GM21786 (cell line): ENCODE results near the gene ACAT2.
"Not testable (repeated sequence)": the region's sequence is repeated elsewhere in the genome, so short reads cannot be mapped to it uniquely, and the experiment has no call there.

Experiments used
- ATAC-seq: cut with Tn5 transposase; IDR thresholded peaks from one replicate; pipeline ENCODE4 v1.9.1; 2021; ENCODE audit not compliant: unreplicated experiment

The ACAT2 gene

GRCh38 chr6:159761873-159762680 lies at the start of gene ACAT2:
ACAT2 (plus strand) TSS chr6:159762045; CDS start chr6:159762088, 43 bp downstream.
- ATAC-seq: peak; percentile 98

DNA sequence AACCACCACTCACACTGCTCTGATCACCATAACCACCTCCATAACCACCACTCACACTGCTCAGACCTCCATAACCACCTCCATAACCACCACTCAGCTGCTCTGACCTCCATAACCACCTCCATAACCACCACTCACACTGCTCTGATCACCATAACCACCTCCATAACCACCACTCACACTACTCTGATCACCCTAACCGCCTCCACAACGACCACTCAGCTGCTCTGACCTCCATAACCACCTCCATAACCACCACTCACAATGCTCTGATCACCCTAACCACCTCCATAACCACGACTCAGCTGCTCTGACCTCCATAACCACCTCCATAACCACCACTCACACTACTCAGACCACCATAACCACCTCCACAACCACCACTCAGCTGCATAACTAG lies 49.5 kb upstream of the ACAT2 start:
- ATAC-seq: not testable (repeated sequence)

- no peak for ATAC-seq
Measured at GRCh38 chr6:159713984-159714383, 47.9 kb upstream of the ACAT2 start.

GRCh38 chr6:159714404-159714803 lies 47.4 kb upstream of the ACAT2 start:
- no peak for ATAC-seq

GRCh38 chr6:159715166-159715565 lies 46.7 kb upstream of the ACAT2 start:
- ATAC-seq: no peak

DNA sequence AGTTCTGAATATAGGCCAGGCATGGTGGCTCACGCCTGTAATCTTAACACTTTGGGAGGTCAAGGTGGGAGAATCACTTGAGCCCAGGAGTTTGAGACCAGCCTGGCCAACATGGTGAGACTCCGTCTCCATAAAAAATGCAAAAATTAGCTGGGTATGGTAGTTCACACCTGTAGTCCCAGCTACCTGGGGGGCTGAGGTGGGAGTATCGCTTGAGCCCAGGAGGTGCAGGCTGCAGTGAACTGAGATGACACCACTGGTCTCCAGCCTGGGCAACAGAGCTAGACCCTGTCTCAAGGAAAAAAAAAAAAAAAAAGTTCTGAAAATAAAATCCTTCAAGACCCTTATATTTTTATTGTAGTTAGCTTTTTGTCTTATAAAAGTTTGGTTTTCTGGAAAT lies 46.2 kb upstream of the ACAT2 start:
- ATAC-seq: no peak

- no peak for ATAC-seq
Measured at GRCh38 chr6:159716247-159717096, 45.4 kb upstream of the ACAT2 start.

- no peak for ATAC-seq
Measured at GRCh38 chr6:159718634-159719033, 43.2 kb upstream of the ACAT2 start.

DNA sequence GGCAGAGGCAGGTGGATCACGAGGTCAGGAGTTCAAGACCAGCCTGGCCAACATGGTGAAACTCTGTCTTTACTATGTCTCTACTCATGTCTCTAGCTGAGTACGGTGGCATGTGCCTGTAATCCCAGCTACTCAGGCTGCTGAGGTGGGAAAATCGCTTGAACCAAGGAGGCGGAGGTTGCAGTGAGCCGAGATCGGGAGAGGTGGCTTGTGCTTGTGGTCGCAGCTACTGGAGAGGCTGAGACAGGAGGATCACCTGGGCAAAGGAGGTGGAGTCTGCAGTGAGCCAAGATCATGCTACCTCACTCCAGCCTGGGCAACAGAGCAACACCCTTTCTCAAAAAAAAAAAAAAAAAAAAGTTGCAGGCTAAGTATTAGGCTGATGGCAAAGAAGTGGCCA lies 42.6 kb upstream of the ACAT2 start:
- ATAC-seq: no peak

DNA sequence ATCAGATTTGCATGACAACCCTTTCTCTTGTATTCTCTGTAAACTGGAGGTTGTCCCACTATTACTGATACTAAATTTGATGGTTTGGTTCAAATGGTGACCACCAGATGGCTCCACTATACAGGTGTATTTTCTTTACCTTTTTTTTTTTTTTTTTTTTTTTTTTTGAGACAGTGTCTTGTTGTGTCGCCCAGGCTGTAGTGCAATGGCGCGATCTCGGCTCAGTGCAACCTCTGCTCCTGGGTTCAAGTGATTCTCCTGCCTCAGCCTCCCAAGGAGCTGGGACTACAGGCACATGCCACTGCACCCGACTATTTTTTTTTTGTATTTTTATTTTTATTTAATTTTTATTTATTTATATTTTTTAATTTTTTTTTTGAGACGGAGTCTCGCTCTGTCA lies 41.1 kb upstream of the ACAT2 start:
- peak; percentile 44 for ATAC-seq

DNA sequence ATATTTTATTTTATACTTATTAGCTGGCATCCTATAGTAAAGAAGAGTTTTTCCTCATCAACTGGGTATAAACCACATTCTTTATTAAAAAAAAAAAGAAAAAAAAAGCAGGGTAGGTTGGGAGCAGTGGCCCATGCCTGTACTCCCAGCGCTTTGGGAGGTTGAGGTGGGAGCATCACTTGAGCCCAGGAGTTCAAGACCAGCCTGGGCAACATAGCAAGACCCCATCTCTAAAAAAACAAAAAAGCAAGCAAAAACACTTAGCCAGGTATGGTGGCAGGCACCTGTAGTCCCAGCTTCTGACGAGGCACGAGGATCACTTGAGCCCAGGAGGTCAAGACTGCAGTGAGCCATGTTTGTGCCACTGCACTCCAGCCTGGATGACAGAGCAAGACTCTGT lies 39.9 kb upstream of the ACAT2 start:
- not testable (repeated sequence) for ATAC-seq

DNA sequence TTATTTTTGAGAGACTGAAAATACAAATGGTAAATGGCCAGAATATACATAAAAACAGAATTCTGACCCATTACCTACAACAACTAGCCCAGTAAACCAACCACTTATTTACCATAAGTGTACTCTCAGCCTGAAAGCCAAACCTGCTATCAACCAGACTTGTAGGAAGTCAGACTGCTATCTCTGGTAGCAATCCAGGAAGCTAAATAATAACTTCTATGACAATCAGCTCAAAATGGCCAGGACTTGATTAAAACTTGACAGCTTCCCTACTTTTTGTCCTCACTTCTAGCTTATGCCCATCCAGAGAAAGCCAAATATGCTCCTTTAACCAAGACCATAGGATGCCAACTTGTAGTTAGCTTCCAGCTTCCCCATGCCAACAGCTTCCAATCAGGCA lies 39.2 kb upstream of the ACAT2 start:
- no peak for ATAC-seq

DNA sequence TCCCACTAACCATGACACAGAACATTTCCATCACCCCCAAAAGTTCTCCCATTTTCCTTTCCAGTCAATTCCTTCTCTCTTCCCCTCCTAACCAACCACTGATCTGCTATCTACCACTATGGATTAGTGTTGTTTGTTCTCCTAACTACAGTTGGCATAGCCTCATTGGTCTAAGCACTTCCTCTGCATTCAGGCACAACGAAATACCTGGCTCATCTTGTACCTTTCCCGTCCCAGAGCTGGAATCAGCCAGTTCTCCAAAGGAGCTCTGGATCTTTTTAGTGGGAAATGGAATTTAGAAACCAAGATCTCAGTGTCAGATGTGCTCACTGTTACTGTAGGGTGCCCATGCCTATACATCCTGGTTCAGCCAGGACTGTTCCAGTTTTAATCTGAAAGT lies 38.6 kb upstream of the ACAT2 start:
- no peak for ATAC-seq

GRCh38 chr6:159724778-159725177 lies 37.1 kb upstream of the ACAT2 start:
- ATAC-seq: no peak

GRCh38 chr6:159725208-159725607 lies 36.6 kb upstream of the ACAT2 start:
- not testable (repeated sequence) for ATAC-seq

DNA sequence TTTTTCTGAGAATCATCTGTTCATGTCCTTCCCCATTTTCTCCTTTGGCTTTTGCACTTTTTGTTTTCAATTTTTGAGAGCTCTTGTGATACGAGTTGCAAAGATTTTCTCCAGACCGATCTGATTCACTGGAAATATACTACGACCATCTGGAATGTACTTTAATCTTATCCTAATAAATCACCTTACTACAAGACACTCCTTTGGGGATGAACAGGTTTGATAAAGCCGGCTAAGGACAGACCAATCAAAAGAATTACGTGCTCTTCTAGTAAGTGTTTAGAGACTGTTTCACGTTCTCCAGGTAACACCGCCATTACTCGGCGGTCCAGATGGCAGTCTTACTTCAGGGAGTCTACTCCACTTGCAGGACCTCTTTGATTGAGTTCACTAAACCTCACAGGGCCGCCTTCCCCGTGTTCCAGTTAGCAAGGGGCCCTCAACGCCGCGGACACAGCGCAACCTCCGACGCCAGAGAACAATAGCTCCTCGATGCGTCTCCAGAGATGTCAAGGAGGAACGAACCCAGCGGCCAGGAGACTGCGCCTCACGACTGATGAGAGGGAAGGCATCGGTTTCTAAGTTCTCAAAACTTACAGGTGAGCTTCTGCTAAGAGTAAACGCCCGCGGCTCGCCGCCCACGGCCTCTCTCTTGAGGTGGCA lies 35.5 kb upstream of the ACAT2 start:
- peak; percentile 16 for ATAC-seq

GRCh38 chr6:159726918-159727716 lies 34.7 kb upstream of the ACAT2 start, which contains the start of gene WTAP:
WTAP (plus strand) TSS chr6:159727506; CDS start chr6:159736266, 8,760 bp downstream.
- peak; percentile 71 for ATAC-seq

DNA sequence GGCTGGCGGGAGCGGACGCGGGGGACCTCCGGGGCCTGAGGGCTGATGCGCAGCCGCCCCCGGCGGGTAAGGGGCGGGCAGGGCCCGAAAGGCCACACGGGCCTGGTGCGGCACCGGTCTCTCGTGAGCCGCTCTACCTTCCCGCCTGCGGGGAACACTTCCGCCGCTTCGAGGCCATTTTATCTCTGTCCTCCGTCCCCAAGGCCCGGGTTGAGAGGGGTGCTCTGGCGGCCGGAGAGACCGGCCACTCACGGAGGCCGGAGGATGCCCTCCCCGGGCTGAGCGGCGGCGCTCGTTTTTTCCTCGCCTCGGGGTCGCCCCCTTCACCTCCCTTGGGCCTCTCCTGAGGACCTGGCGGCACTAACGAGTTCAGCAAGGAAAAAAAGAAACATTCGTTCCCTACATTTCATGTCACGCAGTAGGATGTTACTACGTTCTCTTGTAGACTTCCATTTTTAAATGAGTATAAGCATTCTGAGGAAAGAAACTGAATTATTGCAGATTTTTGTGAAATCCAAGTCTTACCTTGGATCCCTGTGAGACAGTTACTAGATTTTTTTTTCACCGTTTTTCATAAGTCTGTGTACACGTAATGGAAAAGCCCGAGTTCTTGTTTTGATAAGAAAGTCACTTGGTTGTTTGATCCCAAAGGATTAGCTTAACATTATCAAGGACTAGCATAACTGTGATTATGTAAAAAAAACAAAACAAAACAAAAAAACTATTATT lies 34.0 kb upstream of the ACAT2 start:
- peak; percentile 24 for ATAC-seq

DNA sequence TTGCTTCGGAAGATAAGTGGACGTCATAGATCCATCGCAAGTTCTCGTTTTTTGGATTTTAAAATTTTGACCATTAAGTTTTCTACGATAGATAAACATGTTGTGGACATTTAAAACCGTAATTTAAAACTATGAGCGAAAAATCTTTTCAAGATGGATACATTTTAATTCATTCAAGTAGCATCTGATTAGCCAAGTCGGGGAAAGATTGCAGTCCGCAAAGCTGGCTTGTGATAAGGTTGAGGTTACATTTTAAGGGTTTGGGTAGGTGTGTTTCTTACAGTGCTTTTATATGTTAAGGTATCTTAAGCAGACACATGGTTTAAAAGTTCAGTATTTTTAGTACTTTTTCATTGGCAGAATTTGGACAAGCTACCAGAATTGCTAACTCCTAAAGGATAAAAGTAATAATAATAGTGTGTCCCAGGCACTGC lies 33.3 kb upstream of the ACAT2 start:
- no peak for ATAC-seq
